ENCODE measurements around the gene ADCY2.

The ADCY2 gene

GRCh38 chr5:7377761-7378160 is 18.2 kb upstream of the ADCY2 start:
- no peak for TF ChIP-seq CTCF (IDR thresholded peaks at IDR 0.05)
- H3K27ac ChIP-seq, result no peak overlapping the region
- peaks cover 0 to 3% of the 10 kb centered on the region in 2 donors for H3K27me3 ChIP-seq
- intact Hi-C loops (cut with DNase I; ENCODE audit: low total_unique reads), result no loop called here
- H3K9me3 ChIP-seq, result no peaks in the 10 kb centered on the region
- no peaks in the 10 kb centered on the region for H3K4me1 ChIP-seq
- no peak for DNase-seq
- H3K4me3 ChIP-seq, result no peak overlapping the region
- H3K36me3 ChIP-seq, result no peaks in the 10 kb centered on the region

- no peak overlapping the region for H3K27ac ChIP-seq
- TF ChIP-seq CTCF (IDR thresholded peaks at IDR 0.05), result no peak
- no peak for DNase-seq
- H3K36me3 ChIP-seq, result no peaks in the 10 kb centered on the region
- H3K27me3 ChIP-seq, result peaks cover 0 to 3% of the 10 kb centered on the region in 2 donors
- no peaks in the 10 kb centered on the region for H3K9me3 ChIP-seq
- intact Hi-C loops (cut with DNase I; ENCODE audit: low total_unique reads), result no loop called here
- no peak overlapping the region for H3K4me3 ChIP-seq
- H3K4me1 ChIP-seq, result no peaks in the 10 kb centered on the region
Measured at GRCh38 chr5:7382588-7382987, 13.3 kb upstream of the ADCY2 start.

DNA sequence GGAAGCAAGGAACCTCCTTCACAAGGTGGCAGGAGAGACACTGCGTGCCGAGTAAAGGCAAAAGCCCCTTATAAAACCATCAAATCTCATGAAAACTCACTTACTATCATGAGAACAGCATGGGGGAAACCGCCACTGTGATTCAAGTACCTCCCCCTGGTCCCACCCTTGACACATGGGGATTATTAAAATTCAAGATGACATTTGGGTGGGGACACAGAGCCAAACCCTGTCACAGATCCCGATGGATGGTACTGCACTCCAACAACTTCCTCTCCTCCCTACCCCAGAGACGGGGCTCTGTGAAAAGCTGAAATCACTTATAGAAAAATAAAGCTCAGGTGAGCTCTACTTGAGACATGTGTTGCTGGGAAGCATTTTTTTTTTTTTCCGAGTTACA is 10.3 kb upstream of the ADCY2 start:
- intact Hi-C loops (cut with DNase I; ENCODE audit: low total_unique reads), result no loop called here
- DNase-seq, result no peak
- no peak overlapping the region for H3K27ac ChIP-seq
- no peaks in the 10 kb centered on the region for H3K9me3 ChIP-seq
- H3K36me3 ChIP-seq, result no peaks in the 10 kb centered on the region
- no peak overlapping the region for H3K4me3 ChIP-seq
- H3K4me1 ChIP-seq, result no peaks in the 10 kb centered on the region
- no peak for TF ChIP-seq CTCF (IDR thresholded peaks at IDR 0.05)
- peaks cover 0 to 3% of the 10 kb centered on the region in 2 donors for H3K27me3 ChIP-seq

- no peaks in the 10 kb centered on the region for H3K27me3 ChIP-seq
- DNase-seq, result no peak
- no peaks in the 10 kb centered on the region for H3K9me3 ChIP-seq
- H3K36me3 ChIP-seq, result no peaks in the 10 kb centered on the region
- H3K27ac ChIP-seq, result no peak overlapping the region
- TF ChIP-seq CTCF (IDR thresholded peaks at IDR 0.05), result no peak
- no peak overlapping the region for H3K4me3 ChIP-seq
- intact Hi-C loops (cut with DNase I; ENCODE audit: low total_unique reads), result no loop called here
- no peaks in the 10 kb centered on the region for H3K4me1 ChIP-seq
Measured at GRCh38 chr5:7388553-7388952, 7.4 kb upstream of the ADCY2 start.

DNA sequence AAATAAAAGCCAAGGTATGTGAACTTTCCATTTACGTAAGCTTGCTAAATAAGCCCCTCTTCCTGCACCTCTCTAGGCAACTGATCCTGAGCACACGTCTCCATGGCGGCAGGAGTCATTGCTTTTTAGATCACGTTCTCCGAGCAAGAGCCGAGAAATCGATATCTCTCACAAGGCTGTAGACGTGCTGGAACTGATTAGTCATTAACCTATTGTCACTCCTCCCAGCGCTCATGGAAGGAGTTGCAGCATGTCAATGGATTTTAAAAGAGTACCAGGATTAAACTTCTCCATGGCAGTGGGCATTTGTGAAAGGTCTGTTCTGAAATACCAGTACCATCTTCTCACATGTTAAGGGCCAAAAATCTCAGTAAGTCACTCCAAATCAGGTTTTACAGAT is 4.7 kb upstream of the ADCY2 start:
- Histone ChIP-seq H3K4me3 (no peak overlapping the region), H3K27ac (no peak overlapping the region), H3K36me3 (no peaks in the 10 kb centered on the region), H3K27me3 (peaks cover 0 to 10% of the 10 kb centered on the region in 2 donors), H3K4me1 (peaks cover 0 to 9% (median 6%) of the 10 kb centered on the region in 4 donors), H3K9me3 (no peaks in the 10 kb centered on the region)
- no peak for DNase-seq
- intact Hi-C loops (cut with DNase I; ENCODE audit: low total_unique reads), result loop anchor here (10.0 kb wide), 1 partner anchor 626 kb away; no protein-coding TSS in a partner anchor
- TF ChIP-seq CTCF (IDR thresholded peaks at IDR 0.05), result no peak
